Progenitor cell of endocrine pancreas (in vitro differentiated cells): Measurements from ENCODE around the gene PDIA5. TPM values are rescaled to one million over a fixed set of nuclear protein-coding genes. Genes with fewer than 3 reads are reported as not detected.
"Not testable (repeated sequence)": the region's sequence is repeated elsewhere in the genome, so short reads cannot be mapped to it uniquely, and the experiment has no call there.

ENCODE experiments used
- DNase-seq: peaks from one replicate; pipeline ENCODE4 v3.0.0; 2021; ENCODE audit warnings: low spot score; ENCODE audit not compliant: unreplicated experiment
- H3K27ac Mint-ChIP-seq: 2 replicates; pipeline ENCODE4 v1.8.0; 2021; ENCODE audit warnings: mild to moderate bottlenecking, moderate library complexity, mixed read lengths
- H3K27me3 Mint-ChIP-seq: 2 replicates; pipeline ENCODE4 v1.8.0; 2021; ENCODE audit warnings: mixed read lengths
- H3K36me3 Mint-ChIP-seq: 2 replicates; pipeline ENCODE4 v1.8.0; 2022; ENCODE audit warnings: mixed read lengths; ENCODE audit not compliant: insufficient read depth
- H3K4me1 Mint-ChIP-seq: 2 replicates; pipeline ENCODE4 v1.8.0; 2021; ENCODE audit warnings: low read depth, mixed read lengths
- H3K4me3 Mint-ChIP-seq: 2 replicates; pipeline ENCODE4 v1.8.0; 2021; ENCODE audit warnings: low read depth, mild to moderate bottlenecking, moderate library complexity, mixed read lengths
- H3K9me3 Mint-ChIP-seq: 2 replicates; pipeline ENCODE4 v1.8.0; 2021; ENCODE audit warnings: low read depth, mixed read lengths
- total RNA-seq: library from RNA; stranded (reverse); gene quantifications from 2 replicates; pipeline ENCODE4 v1.2.1, GENCODE V29; 2021
- TF ChIP-seq, protein P1 (sequence below): fragments of 200-600 bp; sonication (generic); IDR thresholded peaks from one replicate; pipeline ENCODE4 v1.5.0; 2021; ENCODE audit warnings: antibody characterized with exemption, mild to moderate bottlenecking; ENCODE audit not compliant: unreplicated experiment

Gene PDIA5
- total RNA-seq, 1 donor from 2014 or later = 22.2 TPM

DNA sequence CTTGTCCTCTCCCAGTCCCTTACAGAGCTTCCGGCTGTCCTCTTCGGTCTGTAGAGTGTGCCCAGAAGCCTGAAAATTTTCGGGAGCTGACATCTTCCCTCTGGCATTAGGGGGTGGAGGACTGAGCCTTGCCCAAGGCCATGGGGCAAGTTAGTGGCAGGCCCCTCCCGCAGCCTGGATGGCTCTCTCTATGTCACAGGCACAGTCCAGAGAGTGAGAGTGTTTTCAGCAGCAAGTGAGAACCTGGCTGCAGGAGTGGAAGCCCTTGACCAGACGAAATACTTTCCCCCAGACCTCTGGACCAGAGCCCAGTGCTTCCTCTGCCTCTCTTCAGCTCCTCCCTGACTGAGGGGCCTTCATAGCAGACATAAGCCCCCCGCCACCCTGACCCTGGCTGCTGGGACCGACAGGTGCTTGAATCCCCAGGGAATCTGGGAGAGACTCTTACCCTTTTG is 84.5 kb downstream of the PDIA5 start:
- Mint-ChIP-seq H3K36me3 (peaks cover 13% of the 10 kb centered on the region), H3K9me3 (no peaks in the 10 kb centered on the region), H3K4me3 (no peak overlapping the region), H3K4me1 (no peaks in the 10 kb centered on the region), H3K27ac (no peak overlapping the region), H3K27me3 (no peaks in the 10 kb centered on the region)
- no peak for DNase-seq
- TF ChIP-seq, protein P1, sequence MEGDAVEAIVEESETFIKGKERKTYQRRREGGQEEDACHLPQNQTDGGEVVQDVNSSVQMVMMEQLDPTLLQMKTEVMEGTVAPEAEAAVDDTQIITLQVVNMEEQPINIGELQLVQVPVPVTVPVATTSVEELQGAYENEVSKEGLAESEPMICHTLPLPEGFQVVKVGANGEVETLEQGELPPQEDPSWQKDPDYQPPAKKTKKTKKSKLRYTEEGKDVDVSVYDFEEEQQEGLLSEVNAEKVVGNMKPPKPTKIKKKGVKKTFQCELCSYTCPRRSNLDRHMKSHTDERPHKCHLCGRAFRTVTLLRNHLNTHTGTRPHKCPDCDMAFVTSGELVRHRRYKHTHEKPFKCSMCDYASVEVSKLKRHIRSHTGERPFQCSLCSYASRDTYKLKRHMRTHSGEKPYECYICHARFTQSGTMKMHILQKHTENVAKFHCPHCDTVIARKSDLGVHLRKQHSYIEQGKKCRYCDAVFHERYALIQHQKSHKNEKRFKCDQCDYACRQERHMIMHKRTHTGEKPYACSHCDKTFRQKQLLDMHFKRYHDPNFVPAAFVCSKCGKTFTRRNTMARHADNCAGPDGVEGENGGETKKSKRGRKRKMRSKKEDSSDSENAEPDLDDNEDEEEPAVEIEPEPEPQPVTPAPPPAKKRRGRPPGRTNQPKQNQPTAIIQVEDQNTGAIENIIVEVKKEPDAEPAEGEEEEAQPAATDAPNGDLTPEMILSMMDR = no peak

DNA sequence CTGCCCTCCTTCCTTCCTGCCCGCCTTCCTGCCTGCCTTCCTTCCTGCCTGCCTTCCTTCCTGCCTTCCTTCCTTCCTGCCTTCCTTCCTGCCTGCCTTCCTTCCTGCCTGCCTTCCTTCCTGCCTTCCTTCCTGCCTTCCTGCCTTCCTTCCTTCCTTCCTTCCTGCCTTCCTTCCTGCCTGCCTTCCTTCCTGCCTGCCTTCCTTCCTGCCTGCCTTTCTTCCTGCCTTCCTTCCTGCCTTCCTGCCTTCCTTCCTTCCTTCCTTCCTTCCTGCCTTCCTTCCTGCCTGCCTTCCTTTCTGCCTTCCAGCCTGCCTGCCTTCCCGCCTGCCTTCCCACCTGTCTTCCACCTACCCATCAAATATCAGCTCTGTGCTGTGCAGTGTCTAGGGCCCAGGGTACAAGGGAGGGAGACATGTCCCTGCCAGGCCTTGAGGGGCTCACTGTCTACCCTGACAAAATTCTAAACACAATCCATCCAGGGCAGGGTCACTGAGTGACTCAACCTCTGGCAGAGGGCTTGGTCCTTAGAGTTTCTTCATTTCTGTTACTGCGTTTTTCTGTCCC is 85.1 kb downstream of the PDIA5 start:
- H3K4me3 Mint-ChIP-seq, DNase-seq, H3K4me1 Mint-ChIP-seq, H3K27ac Mint-ChIP-seq, H3K27me3 Mint-ChIP-seq, H3K9me3 Mint-ChIP-seq: not testable (repeated sequence)
- peaks cover 12% of the 10 kb centered on the region for H3K36me3 Mint-ChIP-seq

DNA sequence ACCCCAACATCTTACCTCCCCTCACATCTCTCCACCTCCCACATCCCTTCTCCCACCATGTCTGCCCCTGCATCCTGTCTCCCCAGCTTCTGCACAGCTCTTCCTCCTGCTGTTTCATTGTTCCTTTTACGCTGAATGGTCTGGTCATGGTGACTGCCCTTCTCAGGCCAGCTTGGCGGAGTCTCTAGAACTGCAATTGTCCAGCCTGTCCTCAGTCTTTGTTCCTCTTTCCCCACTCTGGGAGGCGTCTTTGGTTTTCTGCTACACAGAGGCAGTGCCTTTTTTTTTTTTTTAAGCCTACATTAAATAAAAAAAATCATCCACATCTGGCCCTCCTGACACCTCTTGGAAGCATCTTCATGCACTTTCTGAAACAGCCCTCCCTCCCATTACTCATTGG is 85.9 kb downstream of the PDIA5 start:
- Mint-ChIP-seq H3K4me3 (no peak overlapping the region), H3K27me3 (no peaks in the 10 kb centered on the region), H3K36me3 (peaks cover 12% of the 10 kb centered on the region), H3K27ac (peak overlapping the region; percentile 47), H3K4me1 (peaks cover 9% of the 10 kb centered on the region), H3K9me3 (no peaks in the 10 kb centered on the region)
- TF ChIP-seq, protein P1 = no peak
- no peak for DNase-seq

DNA sequence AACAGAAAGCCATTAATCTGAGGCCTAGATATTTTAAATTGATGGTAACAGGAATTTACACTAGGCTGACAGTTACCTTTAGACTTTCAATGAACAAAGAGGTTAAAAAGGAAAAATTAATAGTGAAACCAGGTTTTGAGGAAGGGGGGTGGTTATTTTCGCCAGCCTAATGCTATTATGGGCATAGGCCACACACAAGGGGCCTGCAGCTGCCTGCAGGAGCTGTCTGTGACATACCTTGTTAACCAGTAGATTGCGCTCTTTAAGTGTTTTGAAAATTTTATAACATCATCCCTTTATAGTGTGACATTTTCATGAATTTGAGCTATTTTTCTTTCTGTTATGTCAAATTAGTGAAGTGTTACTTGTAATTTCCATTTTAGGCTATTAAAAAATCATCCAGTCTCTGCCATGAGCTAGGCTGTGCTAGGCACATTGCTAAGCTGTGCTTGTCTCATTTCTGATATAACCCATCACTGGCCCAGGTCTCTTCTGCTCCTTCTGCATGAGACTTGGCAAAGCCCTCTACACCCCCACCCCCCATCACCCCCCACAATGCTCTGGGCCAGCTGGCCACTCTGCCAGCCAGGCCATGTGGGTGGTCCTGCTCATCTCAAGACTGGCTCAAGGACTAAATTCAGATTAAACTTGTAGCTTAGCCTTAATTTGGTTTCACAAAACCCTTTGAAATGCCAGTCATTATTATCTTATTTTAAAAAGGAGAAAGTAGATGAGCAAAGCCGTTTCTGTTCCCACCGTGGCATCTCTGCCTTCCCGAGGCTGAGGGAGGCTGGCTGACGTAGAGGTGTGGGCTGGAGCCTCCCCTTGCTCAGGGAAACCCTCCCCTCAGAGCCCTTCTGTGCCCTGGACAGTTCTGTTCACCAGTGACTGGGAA is 86.5 kb downstream of the PDIA5 start:
- Mint-ChIP-seq H3K27me3 (no peaks in the 10 kb centered on the region), H3K4me3 (no peak overlapping the region), H3K27ac (no peak overlapping the region), H3K4me1 (peaks cover 16% of the 10 kb centered on the region), H3K36me3 (peaks cover 12% of the 10 kb centered on the region), H3K9me3 (no peaks in the 10 kb centered on the region)
- no peak for DNase-seq
- TF ChIP-seq, protein P1 = no peak

GRCh38 chr3:123154020-123154985 is 87.5 kb downstream of the PDIA5 start:
- TF ChIP-seq, protein P1 = no peak
- Mint-ChIP-seq H3K36me3 (peaks cover 5% of the 10 kb centered on the region), H3K4me3 (no peak overlapping the region), H3K4me1 (peaks cover 19% of the 10 kb centered on the region), H3K27ac (no peak overlapping the region), H3K9me3 (no peaks in the 10 kb centered on the region), H3K27me3 (no peaks in the 10 kb centered on the region)
- DNase-seq = no peak
